K562 (cell line): ENCODE results near the gene BFSP1. TPM values are rescaled to one million over a fixed set of nuclear protein-coding genes. Genes with fewer than 3 reads are reported as not detected.

ENCODE experiments used
- ATAC-seq: fragments of 200-7000 bp; cut with Tn5 transposase; 3 replicates; pipeline ENCODE4 v1.9.1; 2020; ENCODE audit warnings: moderate library complexity
- Bru-seq: library from RNA; stranded (reverse); fragments of 400-500 nt; gene quantifications from one replicate; lab custom pipeline; 2021; lab: Mats Ljungman, UMichigan
- BruChase-seq, 2 experiments: library from RNA; stranded (reverse); fragments of 400-500 nt; gene quantifications; one replicate each; lab custom pipeline; 2021; lab: Mats Ljungman, UMichigan
- BruUV-seq: library from RNA; stranded (reverse); fragments of 400-500 nt; replicated peaks from 2 replicates; lab custom pipeline; 2021; lab: Mats Ljungman, UMichigan
- CTCF ChIA-PET: fragments of 300-600 bp; formaldehyde crosslinking; extraction: SDS; loops from one replicate; lab custom pipeline; 2021; ENCODE audit warnings: low intra/inter-chr PET ratio; lab: Yijun Ruan, JAX
- POLR2A ChIA-PET: fragments of 300-600, 350-650 bp; sonication (Branson Sonifier 250); formaldehyde crosslinking; extraction: SDS; loops from one replicate; lab custom pipeline; 2021; ENCODE audit warnings: antibody characterized with exemption, inconsistent platforms; lab: Yijun Ruan, JAX
- DNase-seq, 4 experiments: peaks; one replicate each; pipeline versions ENCODE4 v3.0.0 to v3.0.0-alpha.2; 2011 to 2018; ENCODE audit warnings: low spot score in 3 of 4, mixed read lengths in 3 of 4; ENCODE audit errors: extremely low read depth in 1 of 4
- FAIRE-seq: peaks from 2 replicates; lab custom pipeline; 2011; peaks lifted over from hg19 to GRCh38; lab: Jason Lieb, UNC
- H2AFZ ChIP-seq: 2 replicates; pipeline ENCODE4 v1.6.0; 2011; ENCODE audit warnings: low read depth, low read length, control low read depth, inconsistent platforms
- H3K27ac ChIP-seq: fragments of 200-600 bp; 3 replicates; pipeline ENCODE4 v1.8.0; 2011; ENCODE audit warnings: low read depth, mild to moderate bottlenecking, control low read depth, inconsistent platforms, low read length, moderate library complexity, mixed read lengths; ENCODE audit errors: extremely low read depth
- H3K27me3 ChIP-seq, 2 experiments: fragments of 300-600 bp in 1 of 2; 2 replicates in 1 of 2; 3 replicates in 1 of 2; pipeline versions ENCODE4 v1.6.0 to v1.8.0; 2011; ENCODE audit warnings: inconsistent platforms in 2 of 2, low read length in 2 of 2, mild to moderate bottlenecking in 1 of 2, mixed read lengths in 1 of 2, moderate library complexity in 1 of 2; ENCODE audit not compliant: control insufficient read depth in 2 of 2, insufficient read depth in 2 of 2
- H3K36me3 ChIP-seq: fragments of 300-600 bp; 3 replicates; pipeline ENCODE4 v1.8.0; 2011; ENCODE audit warnings: mild to moderate bottlenecking, low read length, inconsistent platforms; ENCODE audit not compliant: control insufficient read depth, insufficient read depth
- H3K4me1 ChIP-seq, 2 experiments: fragments of 200-600 bp in 1 of 2; replicated peaks in 1 of 2; 2 replicates in 1 of 2; 3 replicates in 1 of 2; pipeline versions ENCODE4 v1.5.1 to v1.8.0; 2011; ENCODE audit warnings: inconsistent platforms in 2 of 2, low read length in 2 of 2, mild to moderate bottlenecking in 1 of 2, mixed read lengths in 1 of 2, moderate library complexity in 1 of 2; ENCODE audit not compliant: control insufficient read depth in 2 of 2, insufficient read depth in 2 of 2
- H3K4me2 ChIP-seq: 2 replicates; pipeline ENCODE4 v1.6.1; 2011; ENCODE audit warnings: low read length, control low read depth, inconsistent platforms, mixed read lengths; ENCODE audit not compliant: insufficient read depth
- H3K4me3 ChIP-seq: fragments of 200-600 bp; sonication (generic), shearing (Covaris generic); 2 replicates; pipeline ENCODE4 v1.5.1; 2016; ENCODE audit warnings: control low read depth, inconsistent platforms
- H3K79me2 ChIP-seq: fragments of 200-600 bp; 3 replicates; pipeline ENCODE4 v1.8.0; 2011; ENCODE audit warnings: low read length, inconsistent platforms; ENCODE audit not compliant: control insufficient read depth, insufficient read depth
- H3K9ac ChIP-seq, 2 experiments: 2 replicates each; pipeline versions ENCODE4 v1.6.0 to v1.6.1; 2011; ENCODE audit warnings: low read depth in 2 of 2, low read length in 2 of 2, control low read depth in 1 of 2, inconsistent platforms in 1 of 2, mild to moderate bottlenecking in 1 of 2, mixed read lengths in 1 of 2; ENCODE audit not compliant: insufficient read depth in 1 of 2
- H3K9me1 ChIP-seq: one replicate; pipeline ENCODE4 v1.6.0; 2011; ENCODE audit warnings: inconsistent platforms, mild to moderate bottlenecking, low read length, moderate library complexity; ENCODE audit not compliant: control insufficient read depth, insufficient read depth
- H3K9me3 ChIP-seq: replicated peaks from 2 replicates; pipeline ENCODE4 v1.5.1; 2011; ENCODE audit warnings: low read depth, low read length, inconsistent platforms; ENCODE audit not compliant: control insufficient read depth, insufficient read depth
- H4K20me1 ChIP-seq: replicated peaks from 2 replicates; pipeline ENCODE4 v1.6.1; 2011; ENCODE audit warnings: low read length, inconsistent platforms, mixed read lengths; ENCODE audit not compliant: control insufficient read depth, insufficient read depth
- ATF2 ChIP-seq: sonication (generic); formaldehyde crosslinking; IDR thresholded peaks from 2 replicates; pipeline ENCODE4 v1.8.1; 2022; ENCODE audit warnings: missing genetic modification reagents
- ATF7 ChIP-seq: fragments of 450-650 bp; IDR thresholded peaks from 2 replicates; pipeline ENCODE4 v1.7.1; 2014; ENCODE audit warnings: mild to moderate bottlenecking, moderate library complexity
- NFRKB ChIP-seq: fragments of 450-650 bp; IDR thresholded peaks from 2 replicates; pipeline ENCODE4 v1.6.1; 2016; ENCODE audit warnings: low read depth
- NRF1 ChIP-seq, 2 experiments: fragments of 450-650 bp; IDR thresholded peaks in 1 of 2; conservative IDR thresholded peaks in 1 of 2; 2 replicates each; pipeline ENCODE4 v1.6.1; 2014; ENCODE audit warnings: mild to moderate bottlenecking in 2 of 2
- RNF2 ChIP-seq: sonication (generic); IDR thresholded peaks from 2 replicates; pipeline ENCODE4 v1.6.1; 2016
- ZNF232 ChIP-seq: sonication (generic); formaldehyde crosslinking; IDR thresholded peaks from 2 replicates; pipeline ENCODE4 v1.8.0; 2022; ENCODE audit warnings: mild to moderate bottlenecking, missing genetic modification reagents
- WGBS: fragments of 100-300 bp; shearing (Covaris generic); methylation state at CpG from one replicate; pipeline ENCODE4 v1.1.6; 2016; ENCODE audit warnings: low coverage, mixed read lengths; ENCODE audit not compliant: insufficient coverage; ENCODE audit errors: missing lambda C conversion rate; 5-methylcytosine and 5-hydroxymethylcytosine counted together
- in situ Hi-C: fragments of 300-500 bp; cut with MboI; formaldehyde crosslinking; loops from 4 replicates; pipeline ENCODE4 v1.15.0; 2018; ENCODE audit warnings: inconsistent platforms, mixed read lengths
- intact Hi-C: fragments of 100-400 bp; cut with micrococcal nuclease; formaldehyde crosslinking; loops from 2 replicates; pipeline ENCODE4 v1.14.2; 2022
- long read RNA-seq, 3 experiments: library from polyadenylated mRNA in 2 of 3; library from RNA in 1 of 3; unstranded in 2 of 3; stranded (forward) in 1 of 3; transcript quantifications; one replicate each; pipeline ENCODE4 v2.0.0, GENCODE V29; 2019 to 2022
- polyA minus RNA-seq, 3 experiments: library from RNA; depleted of rRNA, polyadenylated mRNA; stranded (reverse); fragments of >200 nt; gene quantifications; 2 replicates each; pipeline ENCODE4 v1.2.3, GENCODE V29; 2011
- polyA plus RNA-seq, 8 experiments: library from polyadenylated mRNA; depleted of rRNA in 4 of 8; stranded (reverse) in 5 of 8; unstranded in 3 of 8; fragments of >200 nt; fragmentation: Nextera tagmentation in 2 of 8; fragmentation: Illumina TruSeq in 1 of 8; extraction: Ambion mirVana in 2 of 8; extraction: Trizol in 1 of 8; gene quantifications; 2 replicates each; pipeline versions ENCODE4 v1.2.1 to v1.2.3, GENCODE V29; 2011 to 2014; ENCODE audit warnings: inconsistent platforms in 1 of 8, missing spikeins in 1 of 8
- total RNA-seq, 7 experiments: library from RNA; depleted of rRNA in 6 of 7; stranded (reverse); fragments of >200 nt in 6 of 7; fragmentation: Illumina TruSeq in 2 of 7; extraction: Trizol in 2 of 7; gene quantifications; 2 replicates each; pipeline versions ENCODE4 v1.2.1 to v1.2.3, GENCODE V29; 2011 to 2021; ENCODE audit warnings: low replicate concordance in 1 of 7
- TF ChIP-seq, protein P1 (sequence below): fragments of 250-450 bp; sonication (Bioruptor Pico); IDR thresholded peaks from 2 replicates; pipeline ENCODE4 v1.4.0; 2020; ENCODE audit warnings: mild to moderate bottlenecking, moderate library complexity

BFSP1 gene
- 0.35 TPM in 1 of 2 replicates, not detected in the other for total RNA-seq (2011; cell fraction: chromatin; rRNA removed; ENCODE audit: low replicate concordance)
- total RNA-seq (2011; cell fraction: nucleolus; rRNA removed), result 0.50 TPM in 1 of 2 replicates, not detected in the other
- total RNA-seq (2011; cell fraction: nucleoplasm; rRNA removed), result not detected in 2 replicates
- 0.09 and 0.53 TPM in 2 replicates for total RNA-seq (2014; rRNA removed)
- total RNA-seq (2014; rRNA removed; fragmentation: Illumina TruSeq; extraction: Trizol), result 0.54 and 0.58 TPM in 2 replicates
- 0.34 and 0.40 TPM in 2 replicates for total RNA-seq (2015; rRNA removed; fragmentation: Illumina TruSeq; extraction: Trizol)
- total RNA-seq (2021), result 0.29 and 0.40 TPM in 2 replicates
- polyA plus RNA-seq (2011; rRNA removed), result 0.32 and 0.70 TPM in 2 replicates
- polyA plus RNA-seq (2011; cell fraction: cytosol; rRNA removed), result 0.04 and 0.43 TPM in 2 replicates
- 0.38 and 1.1 TPM in 2 replicates for polyA plus RNA-seq (2011; cell fraction: nucleus; rRNA removed)
- polyA plus RNA-seq (2012), result 0.51 and 0.65 TPM in 2 replicates
- 0.43 and 0.55 TPM in 2 replicates for polyA plus RNA-seq (2014; fragmentation: Illumina TruSeq; extraction: Trizol)
- polyA plus RNA-seq (2014; fragmentation: Nextera tagmentation; extraction: Ambion mirVana), result under 1 TPM; 0.20 to 0.42 TPM
- polyA plus RNA-seq (2014; rRNA removed), result 0.42 and 0.86 TPM in 2 replicates
- polyA minus RNA-seq (2011; rRNA and poly(A)+ RNA removed), result 0.28 and 0.60 TPM in 2 replicates
- polyA minus RNA-seq (2011; cell fraction: cytosol; rRNA and poly(A)+ RNA removed), result not detected in 2 replicates
- polyA minus RNA-seq (2011; cell fraction: nucleus; rRNA and poly(A)+ RNA removed), result 0.67 and 0.89 TPM in 2 replicates
- percentile 33 among the genes with signal in this experiment for Bru-seq, nascent RNA
- BruChase-seq, experiment 1, labeled RNA remaining after a 2-hour chase, result percentile 31 among the genes with signal in this experiment
- BruChase-seq, experiment 2, labeled RNA remaining after a 6-hour chase, result percentile 22 among the genes with signal in this experiment
- long read RNA-seq, experiment 1, result 0 reads
- long read RNA-seq, experiment 2, result 0 reads
- long read RNA-seq, experiment 3, result 0 reads

- intact Hi-C loops, result loop anchor here (10.0 kb wide), 2 partner anchors 364 to 464 kb away; no protein-coding TSS in a partner anchor
- no peak within 1 kb of the TSS for H3K9ac ChIP-seq
- no peaks in the 10 kb centered on the region for H3K36me3 ChIP-seq
- no peak for ATAC-seq
- no peak within 1 kb of the TSS for H2AFZ ChIP-seq
- in situ Hi-C loops, result no loop called here
- ChIA-PET POLR2A (interaction anchor here (0.6 to 0.7 kb wide), 2 partner anchors 68 to 108 kb away, joined by 3 read pairs; no protein-coding TSS in a partner anchor), CTCF (no interaction called here)
- H3K4me3 ChIP-seq, result no peak within 1 kb of the TSS
- H3K4me2 ChIP-seq, result no peak within 1 kb of the TSS
- no peaks in the 10 kb centered on the region for H3K9me1 ChIP-seq
- no peaks in the 10 kb centered on the region for H3K9me3 ChIP-seq
- no peak for DNase-seq
- H3K79me2 ChIP-seq, result no peaks in the 10 kb centered on the region
- no TSS peak for BruUV-seq
- no peaks in the 10 kb centered on the region for H4K20me1 ChIP-seq
- H3K27ac ChIP-seq, result no peak within 1 kb of the TSS
- 0 out of 5 replicates have a peak, but pooled peaks cover 0 to 5% of the 10 kb centered on the region in 2 experiments for H3K4me1 ChIP-seq
- WGBS, result 49% methylated on average over 37 of the region's 111 CpGs
- FAIRE-seq, result no peak
- H3K27me3 ChIP-seq, result no peaks in the 10 kb centered on the region
- no peak for TF ChIP-seq RNF2
- TF ChIP-seq NRF1 (conservative IDR thresholded peaks at IDR 0.05 in 1 of 2, IDR thresholded peaks at IDR 0.05 in 1 of 2), result no peak
- TF ChIP-seq ZNF232 (CRISPR knock-in tag), result no peak
- TF ChIP-seq, protein P1, sequence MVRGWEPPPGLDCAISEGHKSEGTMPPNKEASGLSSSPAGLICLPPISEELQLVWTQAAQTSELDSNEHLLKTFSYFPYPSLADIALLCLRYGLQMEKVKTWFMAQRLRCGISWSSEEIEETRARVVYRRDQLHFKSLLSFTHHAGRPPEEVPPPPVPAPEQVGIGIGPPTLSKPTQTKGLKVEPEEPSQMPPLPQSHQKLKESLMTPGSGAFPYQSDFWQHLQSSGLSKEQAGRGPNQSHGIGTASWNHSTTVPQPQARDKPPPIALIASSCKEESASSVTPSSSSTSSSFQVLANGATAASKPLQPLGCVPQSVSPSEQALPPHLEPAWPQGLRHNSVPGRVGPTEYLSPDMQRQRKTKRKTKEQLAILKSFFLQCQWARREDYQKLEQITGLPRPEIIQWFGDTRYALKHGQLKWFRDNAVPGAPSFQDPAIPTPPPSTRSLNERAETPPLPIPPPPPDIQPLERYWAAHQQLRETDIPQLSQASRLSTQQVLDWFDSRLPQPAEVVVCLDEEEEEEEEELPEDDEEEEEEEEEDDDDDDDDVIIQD (CRISPR knock-in tag), result no peak
- TF ChIP-seq NFRKB, result no peak
- TF ChIP-seq ATF2 (CRISPR knock-in tag), result no peak
- no peak for TF ChIP-seq ATF7
Observed at GRCh38 chr20:17530716-17531664, at the start of gene BFSP1. TSS of gene BFSP1 (minus strand) at chr20:17531379. CDS start at chr20:17531329, 50 bp downstream.
